Activated T-cell treated with anti-CD3 and anti-CD28 coated beads for 48 hours (primary cell): ENCODE results near the gene CENPX.

Experiments used
- DNase-seq: peaks from one replicate; pipeline ENCODE4 v3.0.0-alpha.2; 2020; ENCODE audit warnings: low read depth

CENPX gene

GRCh38 chr17:82012261-82012639 lies 10.4 kb downstream of the CENPX start:
- no peak for DNase-seq

GRCh38 chr17:82011617-82012187 lies 11.0 kb downstream of the CENPX start:
- DNase-seq, result no peak

GRCh38 chr17:82010575-82011525 lies 11.8 kb downstream of the CENPX start:
- DNase-seq, result no peak

GRCh38 chr17:82009413-82009812 lies 13.3 kb downstream of the CENPX start:
- no peak for DNase-seq

- DNase-seq, result no peak
Measured at GRCh38 chr17:82008941-82009405, 13.7 kb downstream of the CENPX start.

- DNase-seq, result no peak
Measured at GRCh38 chr17:82008258-82008940, 14.3 kb downstream of the CENPX start.

GRCh38 chr17:82007495-82008257 lies 15.0 kb downstream of the CENPX start:
- no peak for DNase-seq

GRCh38 chr17:82007228-82007494 lies 15.5 kb downstream of the CENPX start:
- DNase-seq, result no peak

GRCh38 chr17:82006468-82007227 lies 16.0 kb downstream of the CENPX start:
- DNase-seq, result no peak

- no peak for DNase-seq
Measured at GRCh38 chr17:82005701-82006348, 16.9 kb downstream of the CENPX start.

GRCh38 chr17:82004517-82005455 lies 17.9 kb downstream of the CENPX start:
- no peak for DNase-seq

- no peak for DNase-seq
Measured at GRCh38 chr17:82003411-82004381, 19.0 kb downstream of the CENPX start.

- DNase-seq, result no peak
Measured at GRCh38 chr17:82001571-82002056, 21.1 kb downstream of the CENPX start.

- DNase-seq, result no peak
Measured at GRCh38 chr17:82000803-82001570, 21.7 kb downstream of the CENPX start.

- no peak for DNase-seq
Measured at GRCh38 chr17:81999976-82000802, 22.5 kb downstream of the CENPX start.

GRCh38 chr17:81999587-81999975 lies 23.1 kb downstream of the CENPX start:
- DNase-seq, result no peak
